Fibroblast of peridontal ligament (primary cell): ENCODE measurements around the gene DRC1.
"Not testable (repeated sequence)": the region's sequence is repeated elsewhere in the genome, so short reads cannot be mapped to it uniquely, and the experiment has no call there.

Experiments
- DNase-seq: peaks from one replicate; pipeline ENCODE4 v3.0.0-alpha.2; 2010; ENCODE audit errors: extremely low read depth

DRC1 gene

DNA sequence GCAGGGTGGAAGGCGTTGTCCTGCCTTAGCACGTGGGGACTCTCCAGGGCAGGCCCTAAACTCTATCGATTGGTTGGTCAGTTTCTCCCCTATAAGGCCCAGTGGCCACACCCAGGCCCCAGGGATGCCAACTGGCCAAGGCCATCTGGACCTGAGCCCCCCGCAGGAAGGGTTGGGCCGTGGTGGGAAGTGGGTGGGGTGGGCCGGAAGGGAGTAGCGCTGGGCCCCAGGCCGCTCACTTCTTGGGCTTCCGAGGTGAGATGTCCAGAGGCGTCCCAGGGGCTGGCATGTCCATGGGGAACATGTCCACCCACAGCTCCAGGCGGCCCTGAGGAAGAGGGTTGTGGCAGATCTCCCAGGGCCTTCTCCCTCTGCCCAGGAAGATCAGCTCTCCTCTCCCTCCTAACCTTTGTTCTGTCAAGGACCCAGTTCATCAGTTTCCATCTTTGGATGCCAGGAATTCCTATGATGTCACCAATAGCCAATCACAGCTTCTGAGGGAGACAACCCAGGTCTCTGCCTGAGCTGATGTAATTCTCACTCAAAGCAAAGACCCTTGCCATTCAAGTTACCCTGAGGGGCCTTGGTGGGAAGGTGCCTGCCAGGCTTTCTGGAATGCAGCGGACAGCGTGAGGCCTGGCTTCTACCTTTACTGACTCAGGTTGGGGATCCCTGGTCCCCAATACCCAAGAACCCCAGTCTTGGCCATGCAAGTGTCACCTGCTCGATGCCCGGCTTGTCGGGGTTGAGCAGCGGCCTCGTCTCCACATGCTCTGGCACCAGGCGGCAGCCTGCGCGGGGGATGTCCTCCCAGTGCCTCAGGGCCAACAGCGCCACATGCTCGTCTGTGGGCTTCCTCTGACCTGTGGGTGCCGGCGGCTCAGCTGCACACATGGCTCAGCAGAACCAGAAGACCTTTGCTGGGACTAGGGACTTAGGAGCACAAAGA lies 61.8 kb downstream of the DRC1 start:
- DNase-seq = no peak

- no peak for DNase-seq
Measured at GRCh38 chr2:26464390-26465265, 62.9 kb downstream of the DRC1 start.

DNA sequence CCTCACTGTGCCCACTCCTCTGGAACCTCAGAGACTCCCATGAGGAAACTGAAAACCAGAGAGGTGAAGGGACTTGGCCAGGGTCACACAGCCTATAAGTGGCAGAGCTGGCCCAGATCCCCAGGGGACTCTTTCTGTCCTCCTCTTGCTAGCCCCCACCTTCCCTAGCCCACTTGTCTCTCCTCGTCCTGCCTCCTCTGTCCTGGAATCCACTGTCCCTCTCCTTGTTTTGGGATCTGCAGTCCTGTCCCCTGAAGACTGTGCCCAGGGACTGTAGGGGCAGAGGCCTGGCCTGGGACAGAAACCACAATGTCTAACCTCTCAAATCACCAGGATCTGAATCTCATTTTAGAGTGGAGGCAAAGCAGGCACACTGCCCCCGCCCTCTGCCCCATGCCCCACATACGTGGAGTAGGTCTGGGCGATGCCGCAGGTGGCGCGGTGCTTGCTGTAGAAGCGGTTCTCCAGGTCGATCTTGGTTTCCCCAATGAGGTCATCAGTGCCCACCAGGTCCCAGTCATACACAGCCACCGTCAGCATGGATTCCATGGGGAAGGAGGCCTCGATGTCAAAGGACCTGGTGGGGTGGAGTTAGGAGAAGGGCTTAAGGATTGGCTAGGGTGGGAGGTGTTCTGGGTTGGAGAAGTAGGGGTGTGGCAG lies 63.7 kb downstream of the DRC1 start:
- no peak for DNase-seq

DNA sequence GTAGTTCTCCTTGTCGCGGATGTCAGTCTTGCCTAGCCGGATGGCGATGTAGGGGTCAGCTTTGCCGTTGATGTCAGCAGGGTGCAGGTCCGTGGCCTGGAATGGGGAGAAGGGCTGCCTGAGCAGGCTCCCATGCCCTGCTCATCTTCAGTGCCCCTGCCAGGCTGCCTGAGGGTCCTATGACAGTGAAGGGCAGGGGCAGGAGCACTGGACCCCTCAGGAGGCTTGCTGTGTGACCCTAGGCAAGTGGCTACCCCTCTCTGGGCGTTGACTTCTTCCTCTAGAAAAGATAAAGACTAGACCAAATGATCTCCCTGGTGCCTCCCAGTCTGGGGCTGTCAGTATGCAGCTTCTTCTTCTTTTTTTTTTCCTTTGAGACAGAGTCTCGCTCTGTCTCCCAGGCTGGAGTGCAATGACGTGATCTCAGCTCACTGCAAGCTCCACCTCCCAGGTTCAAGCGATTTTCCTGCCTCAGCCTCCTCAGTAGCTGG lies 64.3 kb downstream of the DRC1 start:
- DNase-seq = no peak

GRCh38 chr2:26466662-26467310 lies 65.1 kb downstream of the DRC1 start:
- no peak for DNase-seq

- DNase-seq = not testable (repeated sequence)
Measured at GRCh38 chr2:26468544-26468943, 66.8 kb downstream of the DRC1 start.

- peak; percentile 47 for DNase-seq
Measured at GRCh38 chr2:26469092-26469710, 67.5 kb downstream of the DRC1 start.

GRCh38 chr2:26469955-26470354 lies 68.2 kb downstream of the DRC1 start:
- DNase-seq = no peak

- DNase-seq = no peak
Measured at GRCh38 chr2:26470601-26471260, 69.0 kb downstream of the DRC1 start.

GRCh38 chr2:26471289-26471688 lies 69.6 kb downstream of the DRC1 start:
- DNase-seq = no peak

DNA sequence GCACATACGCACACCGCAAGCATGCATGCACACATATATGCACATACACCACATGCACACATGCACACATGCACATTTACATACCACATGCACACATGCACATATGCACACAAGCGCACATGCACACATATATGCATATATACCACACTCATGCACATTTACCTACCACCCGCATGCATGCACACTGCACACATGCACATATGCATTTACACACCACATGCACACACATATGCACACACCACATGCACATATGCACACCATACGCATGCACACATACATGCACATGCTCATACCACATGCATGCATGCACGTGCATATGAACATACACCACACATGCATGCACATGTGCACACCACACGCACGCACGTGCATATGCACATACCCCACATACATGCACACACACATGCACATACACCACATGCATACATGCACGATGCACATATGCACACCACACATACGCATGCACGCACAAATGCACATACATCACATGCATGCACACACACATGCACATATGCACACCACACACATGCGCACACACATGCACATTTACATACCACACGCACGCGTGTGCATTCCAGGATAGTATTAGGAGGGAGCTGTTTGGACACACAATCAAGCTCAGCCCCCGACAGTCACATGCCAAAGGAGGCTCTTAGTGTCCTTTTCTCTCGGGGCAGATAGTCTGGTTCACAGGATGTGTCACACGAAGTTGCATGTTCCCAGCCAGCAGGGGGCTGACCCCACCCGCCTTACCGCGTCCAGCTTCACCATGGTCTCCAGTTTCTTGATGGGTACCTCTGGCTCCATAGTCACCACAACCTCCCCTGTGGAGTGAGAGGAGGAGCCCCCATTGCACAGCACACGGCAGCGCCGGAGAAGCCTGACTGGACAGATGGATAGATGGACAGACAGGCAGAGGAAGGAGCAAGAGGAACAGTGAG lies 70.3 kb downstream of the DRC1 start:
- no peak for DNase-seq

DNA sequence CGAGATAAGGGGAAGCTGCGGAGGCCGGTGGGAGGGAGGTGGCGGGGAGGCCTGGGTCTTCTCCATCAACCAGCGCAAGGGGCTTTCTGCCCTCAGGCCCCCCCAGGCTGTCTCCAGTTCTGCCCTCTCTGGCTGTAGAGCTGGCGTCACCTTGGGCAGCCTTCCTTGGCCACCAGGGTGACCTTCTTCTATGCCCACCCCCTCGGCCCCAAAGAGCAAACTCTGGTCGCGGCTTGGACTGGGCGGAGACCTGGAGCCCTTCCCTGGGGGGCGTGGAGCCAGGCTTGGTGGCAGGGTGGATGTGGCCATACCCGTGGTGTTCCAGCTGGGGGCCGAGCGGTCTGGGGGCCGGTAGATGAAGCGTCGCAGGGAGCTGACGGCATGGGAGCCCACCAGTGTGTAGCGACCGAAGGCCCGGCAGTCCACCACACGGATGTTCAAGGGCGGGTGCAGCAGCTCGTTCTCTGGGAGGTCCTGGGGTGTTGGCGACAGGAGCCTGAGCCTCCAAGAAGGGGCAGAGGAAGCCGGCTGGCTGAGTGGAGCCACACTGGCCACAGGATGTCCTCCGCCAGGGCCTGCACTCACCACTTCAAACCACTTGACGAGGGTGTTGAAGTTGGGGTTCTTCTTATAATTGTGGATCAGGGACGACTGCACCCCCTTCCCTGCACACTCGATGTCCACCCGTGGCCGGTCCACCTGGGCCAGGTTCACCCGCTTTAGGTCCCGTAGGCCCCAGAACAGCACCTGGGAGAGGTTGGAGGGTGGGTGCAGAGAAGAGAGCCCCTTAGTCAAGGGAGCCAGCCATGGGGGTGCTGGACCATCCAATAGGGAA lies 71.3 kb downstream of the DRC1 start:
- DNase-seq = no peak

DNA sequence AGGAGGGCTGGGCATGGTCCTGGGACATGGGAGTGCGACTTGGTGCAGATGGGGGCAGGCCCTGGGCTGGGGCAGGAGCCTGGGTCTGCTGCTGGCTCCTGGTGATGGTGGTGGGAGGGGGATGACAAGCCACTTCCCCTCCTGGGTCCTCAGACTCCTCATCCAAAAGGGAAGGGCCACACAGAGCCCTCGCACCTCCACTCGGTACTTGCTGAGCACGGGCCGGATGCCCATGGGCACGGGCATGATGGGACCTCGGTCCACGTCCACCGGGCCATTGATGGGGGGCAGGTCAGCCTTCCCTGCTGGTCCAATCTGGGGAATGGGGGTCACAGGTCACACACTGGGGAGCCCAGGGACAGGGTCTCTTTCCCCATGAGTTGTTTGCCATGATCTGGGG lies 72.1 kb downstream of the DRC1 start:
- no peak for DNase-seq

DNA sequence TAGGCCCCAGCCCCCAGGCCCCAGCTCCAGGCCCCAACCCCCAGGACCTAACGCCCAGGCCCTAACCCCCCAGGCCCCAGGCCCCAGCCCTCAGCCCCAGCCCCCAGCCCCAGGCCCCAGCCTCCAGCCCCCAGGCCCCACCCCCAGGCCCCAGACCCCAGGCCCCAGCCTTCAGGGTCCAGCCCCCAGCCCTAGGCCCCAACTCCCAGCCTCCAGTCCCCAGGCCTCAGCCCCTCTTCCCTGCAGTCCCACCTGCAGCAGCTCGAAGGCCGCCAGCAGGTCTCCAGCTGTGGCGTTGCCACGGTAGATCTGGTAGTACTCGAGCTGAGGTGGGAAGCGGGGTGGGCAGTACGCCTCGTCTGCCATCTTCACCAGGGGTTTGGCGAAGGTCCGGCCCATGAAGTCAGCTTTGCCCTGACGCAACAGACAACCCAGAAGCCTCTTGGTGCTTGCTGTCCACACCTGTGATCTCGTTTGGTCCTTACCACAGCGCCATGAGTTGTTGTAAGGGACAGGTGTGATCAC lies 72.6 kb downstream of the DRC1 start:
- no peak for DNase-seq

DNA sequence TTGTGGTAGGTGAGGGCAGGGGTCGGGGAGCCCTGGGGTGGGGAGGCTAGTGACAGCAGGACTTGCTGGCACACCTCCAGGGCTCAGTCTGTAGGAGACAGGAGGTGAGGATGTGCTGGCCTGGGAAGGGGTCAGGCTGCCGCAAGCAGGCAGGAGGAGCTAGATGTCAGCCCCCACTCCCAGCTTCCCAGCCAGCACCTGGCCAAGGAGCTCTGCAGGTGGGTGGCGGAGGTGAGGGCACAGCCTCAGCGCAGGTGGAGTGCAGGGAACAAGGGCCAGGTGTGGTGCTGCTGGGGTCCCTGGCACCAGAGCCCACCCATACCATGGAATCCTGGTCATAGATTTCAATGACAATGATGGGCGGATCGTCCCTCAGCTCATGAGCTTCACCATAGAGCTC lies 73.3 kb downstream of the DRC1 start:
- no peak for DNase-seq

DNA sequence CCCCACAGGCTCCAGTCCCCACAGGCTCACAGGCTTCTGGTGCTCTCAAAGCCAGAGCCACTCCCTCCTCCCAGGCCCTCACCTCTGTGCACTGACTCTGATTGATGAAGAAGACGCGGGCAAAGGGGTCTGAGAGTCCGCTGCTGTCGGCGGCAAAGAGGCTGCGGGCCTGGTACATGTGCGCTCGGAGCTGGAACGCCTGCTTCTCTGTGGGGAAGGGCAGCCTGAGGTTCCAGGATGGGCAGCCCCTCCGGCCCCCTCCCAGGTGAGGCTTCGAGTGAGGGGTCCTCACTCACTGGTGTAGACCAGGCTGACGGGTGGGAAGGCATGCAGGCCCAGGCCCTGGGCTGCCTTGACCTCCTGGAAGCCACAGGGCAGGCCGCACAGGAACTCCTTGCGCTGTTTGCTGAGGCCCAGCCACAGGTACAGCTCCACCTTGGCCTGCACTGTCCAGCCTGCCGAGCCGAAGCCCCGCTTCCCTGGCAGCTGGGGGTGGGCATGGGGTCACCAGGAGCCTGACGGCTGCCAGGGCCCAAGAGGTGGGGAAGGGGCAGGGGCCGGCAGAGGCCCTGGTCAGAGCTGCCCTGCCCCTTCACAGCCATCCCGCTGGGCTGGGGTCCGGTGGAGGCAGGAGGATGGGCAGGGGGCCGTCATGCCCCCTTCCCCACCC lies 74.2 kb downstream of the DRC1 start:
- DNase-seq = no peak

DNA sequence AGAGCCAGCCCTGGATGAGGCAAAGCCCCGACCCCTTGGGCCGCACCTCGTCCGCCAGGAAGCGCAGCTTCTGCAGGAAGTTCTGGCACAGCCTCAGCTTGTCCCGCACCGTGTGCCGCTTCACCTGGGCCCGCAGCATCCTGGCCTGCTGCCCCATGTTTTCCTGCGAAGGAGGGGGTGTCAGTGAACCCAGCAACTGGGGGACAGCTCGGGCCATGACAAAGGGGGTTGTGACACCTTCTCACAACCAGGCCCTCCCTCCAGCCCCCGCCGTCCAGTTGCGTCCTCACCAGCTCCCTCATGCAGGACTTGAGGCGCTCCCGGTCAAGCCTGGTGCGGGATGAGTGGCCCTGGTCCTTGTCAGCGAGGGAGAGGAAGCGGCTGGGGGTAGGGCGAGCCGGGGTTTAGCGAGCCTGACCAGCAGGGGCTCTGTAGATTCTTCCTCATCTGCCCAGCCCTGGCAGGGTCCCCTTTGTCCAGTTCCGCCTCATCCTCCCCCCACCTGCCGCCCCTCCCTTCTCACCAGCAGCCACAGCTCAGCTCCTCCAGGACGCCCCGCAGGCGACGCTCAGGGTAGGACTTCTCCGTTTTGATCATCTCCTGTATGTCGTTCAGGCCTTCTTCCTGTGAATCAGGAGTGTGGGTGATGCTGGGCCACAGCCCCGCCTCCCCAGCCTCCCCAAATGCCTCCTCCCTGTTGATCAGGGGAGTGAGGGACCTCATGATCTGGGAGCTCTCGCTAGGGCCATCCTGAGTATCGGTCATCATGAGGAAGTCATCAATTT lies 75.6 kb downstream of the DRC1 start:
- DNase-seq = no peak
